Natural killer cell (primary cell): ENCODE data around the gene COG7. TPM values are rescaled to one million over a fixed set of nuclear protein-coding genes. Genes with fewer than 3 reads are reported as not detected.

Experiments
- ATAC-seq, 3 donors: fragments of 150-1000 bp in 2 of 3; fragments of 200-7000 bp in 1 of 3; cut with Tn5 transposase; 1 replicate in 1 of 3; 2 replicates in 2 of 3; pipeline ENCODE4 v1.10.0; 2021; ENCODE audit warnings: mild to moderate bottlenecking in 2 of 3, moderate library complexity in 2 of 3
- DNase-seq, 2 donors: peaks; one replicate each; pipeline versions ENCODE4 v3.0.0 to v3.0.0-alpha.2; 2013 to 2021; ENCODE audit warnings: mixed read lengths in 1 of 2
- H3K27ac ChIP-seq: one replicate; pipeline ENCODE4 v1.5.1; 2013; ENCODE audit warnings: mild to moderate bottlenecking, low read length
- H3K27me3 ChIP-seq: one replicate; pipeline ENCODE4 v1.6.1; 2013; ENCODE audit warnings: low read length; ENCODE audit not compliant: control insufficient read depth, insufficient read depth
- H3K36me3 ChIP-seq: one replicate; pipeline ENCODE4 v1.6.1; 2013; ENCODE audit warnings: low read length; ENCODE audit not compliant: control insufficient read depth, insufficient read depth
- H3K4me1 ChIP-seq: one replicate; pipeline ENCODE4 v1.6.1; 2013; ENCODE audit warnings: low read length; ENCODE audit not compliant: control insufficient read depth, insufficient read depth
- H3K4me3 ChIP-seq: one replicate; pipeline ENCODE4 v1.5.1; 2013; ENCODE audit warnings: low read length
- H3K9me3 ChIP-seq: one replicate; pipeline ENCODE4 v1.6.1; 2013; ENCODE audit warnings: low read length; ENCODE audit not compliant: control insufficient read depth, insufficient read depth
- H3K27ac Mint-ChIP-seq, 2 donors: one replicate each; pipeline ENCODE4 v1.8.0; 2022; ENCODE audit warnings: mild to moderate bottlenecking in 2 of 2, mixed read lengths in 2 of 2, moderate library complexity in 1 of 2
- H3K27me3 Mint-ChIP-seq, 2 donors: one replicate each; pipeline ENCODE4 v1.8.0; 2022; ENCODE audit warnings: low read depth in 2 of 2, mixed read lengths in 2 of 2
- H3K36me3 Mint-ChIP-seq: one replicate; pipeline ENCODE4 v1.8.0; 2022; ENCODE audit warnings: mixed read lengths
- H3K4me1 Mint-ChIP-seq, 2 donors: one replicate each; pipeline ENCODE4 v1.8.0; 2022; ENCODE audit warnings: mixed read lengths in 2 of 2
- H3K4me3 Mint-ChIP-seq: one replicate; pipeline ENCODE4 v1.8.0; 2022; ENCODE audit warnings: mild to moderate bottlenecking, moderate library complexity, mixed read lengths
- H3K9me3 Mint-ChIP-seq, 2 donors: one replicate each; pipeline ENCODE4 v1.8.0; 2022; ENCODE audit warnings: mixed read lengths in 2 of 2
- WGBS: methylation state at CpG from one replicate; pipeline ENCODE4 v1.1.7; 2013; ENCODE audit warnings: missing lambda C conversion rate; ENCODE audit not compliant: insufficient coverage; 5-methylcytosine and 5-hydroxymethylcytosine counted together
- intact Hi-C: fragments of 100-400 bp; cut with micrococcal nuclease; formaldehyde crosslinking; loops from one replicate; pipeline ENCODE4 v1.14.2; 2022
- total RNA-seq, 4 donors: library from RNA; stranded (reverse); fragments of 120-200 nt in 1 of 4; gene quantifications; one replicate each; pipeline versions ENCODE4 v1.2.3 to v1.2.4, GENCODE V29; 2013 to 2022
- TF ChIP-seq, protein P1 (sequence below): fragments of 200-600 bp; IDR thresholded peaks from one replicate; pipeline ENCODE4 v1.8.0; 2022; ENCODE audit warnings: antibody characterized with exemption

Gene COG7
- total RNA-seq, 3 donors from 2014 or later (not counting 1 experiment from before 2014, with no cell fraction given), result 18.4 to 26.6 (median 20.3) TPM

DNA sequence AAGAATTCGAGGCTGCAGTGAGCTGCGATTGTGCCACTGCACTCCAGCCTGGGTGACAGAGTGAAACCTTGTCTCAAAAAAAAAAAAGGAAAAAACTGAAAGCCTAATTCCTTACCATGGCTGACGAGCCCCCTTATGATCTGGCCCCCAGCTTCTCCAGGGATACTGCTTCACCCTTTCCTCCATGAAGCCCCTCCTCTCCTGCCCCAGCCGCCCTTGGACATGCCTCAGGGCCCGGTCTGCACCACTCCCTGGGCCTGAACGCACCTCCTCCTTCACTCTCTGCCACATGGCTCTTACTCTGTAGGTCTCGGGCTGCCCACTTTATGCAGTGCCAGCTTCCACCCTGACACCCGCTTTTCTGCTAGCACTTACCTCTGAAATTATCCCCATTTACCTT, 65.3 kb downstream of the COG7 start:
- Histone ChIP-seq H3K36me3 (peaks cover 33% of the 10 kb centered on the region), H3K27me3 (no peaks in the 10 kb centered on the region), H3K9me3 (no peaks in the 10 kb centered on the region), H3K27ac (no peak overlapping the region), H3K4me1 (no peaks in the 10 kb centered on the region), H3K4me3 (no peak overlapping the region)
- H3K36me3 Mint-ChIP-seq, result no peaks in the 10 kb centered on the region
- H3K27ac Mint-ChIP-seq, result no peak overlapping the region
- 93% methylated on average over 8 of the region's 8 CpGs for WGBS
- H3K4me3 Mint-ChIP-seq, result no peak overlapping the region
- ATAC-seq (no peak), DNase-seq (no peak)
- intact Hi-C loops, result no loop called here
- no peaks in the 10 kb centered on the region for H3K4me1 Mint-ChIP-seq
- no peaks in the 10 kb centered on the region for H3K9me3 Mint-ChIP-seq
- TF ChIP-seq, protein P1, sequence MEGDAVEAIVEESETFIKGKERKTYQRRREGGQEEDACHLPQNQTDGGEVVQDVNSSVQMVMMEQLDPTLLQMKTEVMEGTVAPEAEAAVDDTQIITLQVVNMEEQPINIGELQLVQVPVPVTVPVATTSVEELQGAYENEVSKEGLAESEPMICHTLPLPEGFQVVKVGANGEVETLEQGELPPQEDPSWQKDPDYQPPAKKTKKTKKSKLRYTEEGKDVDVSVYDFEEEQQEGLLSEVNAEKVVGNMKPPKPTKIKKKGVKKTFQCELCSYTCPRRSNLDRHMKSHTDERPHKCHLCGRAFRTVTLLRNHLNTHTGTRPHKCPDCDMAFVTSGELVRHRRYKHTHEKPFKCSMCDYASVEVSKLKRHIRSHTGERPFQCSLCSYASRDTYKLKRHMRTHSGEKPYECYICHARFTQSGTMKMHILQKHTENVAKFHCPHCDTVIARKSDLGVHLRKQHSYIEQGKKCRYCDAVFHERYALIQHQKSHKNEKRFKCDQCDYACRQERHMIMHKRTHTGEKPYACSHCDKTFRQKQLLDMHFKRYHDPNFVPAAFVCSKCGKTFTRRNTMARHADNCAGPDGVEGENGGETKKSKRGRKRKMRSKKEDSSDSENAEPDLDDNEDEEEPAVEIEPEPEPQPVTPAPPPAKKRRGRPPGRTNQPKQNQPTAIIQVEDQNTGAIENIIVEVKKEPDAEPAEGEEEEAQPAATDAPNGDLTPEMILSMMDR, result no peak
- H3K27me3 Mint-ChIP-seq, result no peaks in the 10 kb centered on the region

DNA sequence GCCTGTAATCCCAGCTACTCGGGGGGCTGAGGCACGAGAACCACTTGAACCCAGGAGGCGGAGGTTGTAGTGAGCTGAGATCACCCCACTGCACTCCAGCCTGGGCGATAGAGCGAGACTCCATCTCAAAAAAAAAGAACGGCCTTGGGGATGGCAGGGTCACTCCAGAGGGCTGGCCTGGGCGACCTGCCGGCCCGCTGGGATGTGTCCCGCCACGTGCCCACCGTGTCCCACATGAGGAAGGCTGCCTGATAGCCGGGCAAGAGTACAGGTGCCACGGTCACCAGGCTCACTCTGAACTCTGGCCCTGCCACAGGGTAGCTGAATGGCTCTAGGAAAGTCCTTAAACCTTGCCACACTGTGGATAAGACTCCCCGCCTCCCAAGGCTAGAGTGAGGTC, 67.5 kb downstream of the COG7 start:
- H3K36me3 Mint-ChIP-seq, result no peaks in the 10 kb centered on the region
- no peaks in the 10 kb centered on the region for H3K4me1 Mint-ChIP-seq
- Histone ChIP-seq H3K4me3 (no peak overlapping the region), H3K4me1 (no peaks in the 10 kb centered on the region), H3K36me3 (peaks cover 13% of the 10 kb centered on the region), H3K27ac (no peak overlapping the region), H3K9me3 (no peaks in the 10 kb centered on the region), H3K27me3 (no peaks in the 10 kb centered on the region)
- H3K27me3 Mint-ChIP-seq, result no peaks in the 10 kb centered on the region
- H3K27ac Mint-ChIP-seq, result no peak overlapping the region
- H3K9me3 Mint-ChIP-seq, result no peaks in the 10 kb centered on the region
- no peak for ATAC-seq
- intact Hi-C loops, result no loop called here
- no peak for DNase-seq
- TF ChIP-seq, protein P1, result no peak
- no peak overlapping the region for H3K4me3 Mint-ChIP-seq
- WGBS, result 96% methylated on average over 15 of the region's 15 CpGs

DNA sequence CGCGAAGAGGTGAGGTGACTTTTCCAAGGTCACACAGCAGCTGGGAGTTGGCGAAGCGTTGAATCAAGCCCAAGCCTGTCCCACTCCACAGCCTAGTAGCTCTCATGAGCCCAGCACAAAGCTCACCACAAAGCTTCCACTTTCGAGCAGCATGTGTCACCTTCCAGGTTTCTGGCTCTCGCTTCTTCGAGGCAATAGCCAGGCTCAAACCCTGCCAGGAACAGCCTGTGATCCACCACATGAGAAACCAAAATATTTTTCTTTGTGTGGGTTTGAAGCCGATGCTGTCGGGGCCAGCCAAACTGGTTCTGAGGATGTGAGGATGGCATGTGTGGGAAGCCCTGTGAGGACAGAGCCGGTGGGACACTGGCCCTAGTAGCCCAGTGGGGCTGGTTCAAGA, 68.1 kb downstream of the COG7 start:
- 93% methylated on average over 10 of the region's 10 CpGs for WGBS

DNA sequence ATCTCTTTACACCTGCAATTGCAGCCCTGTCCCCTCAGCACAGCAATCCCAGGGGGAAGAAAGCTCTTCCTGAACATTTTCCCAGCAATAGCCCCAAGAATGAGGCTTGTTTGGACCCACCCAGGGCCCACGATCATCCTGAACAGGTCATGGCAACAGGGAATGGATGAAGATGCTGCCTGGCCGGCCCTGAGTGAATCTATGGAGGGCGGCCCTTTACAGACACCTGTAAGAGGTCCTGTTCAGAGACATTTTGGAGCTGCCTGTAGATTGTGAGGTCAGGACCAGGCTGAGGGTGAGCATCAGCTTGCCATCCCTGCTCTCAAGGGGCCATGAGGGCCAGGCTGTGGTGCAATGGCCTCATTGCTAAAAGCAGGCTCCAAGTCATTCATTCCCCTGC, 69.1 kb downstream of the COG7 start:
- H3K27me3 Mint-ChIP-seq, result no peaks in the 10 kb centered on the region
- 90% methylated on average over 3 of the region's 3 CpGs for WGBS
- H3K4me1 Mint-ChIP-seq, result no peaks in the 10 kb centered on the region
- H3K9me3 ChIP-seq, result no peaks in the 10 kb centered on the region
- no peaks in the 10 kb centered on the region for H3K27me3 ChIP-seq
- DNase-seq (no peak), ATAC-seq (no peak)
- H3K9me3 Mint-ChIP-seq, result no peaks in the 10 kb centered on the region
- no peak overlapping the region for H3K27ac Mint-ChIP-seq
- no peaks in the 10 kb centered on the region for H3K4me1 ChIP-seq
- H3K4me3 Mint-ChIP-seq, result no peak overlapping the region
- TF ChIP-seq, protein P1, result no peak
- H3K27ac ChIP-seq, result no peak overlapping the region
- intact Hi-C loops, result no loop called here
- no peaks in the 10 kb centered on the region for H3K36me3 Mint-ChIP-seq
- H3K36me3 ChIP-seq, result peaks cover 4% of the 10 kb centered on the region
- no peak overlapping the region for H3K4me3 ChIP-seq

More for the DNA sequence above, 68.1 kb downstream of the COG7 start:
- Mint-ChIP-seq H3K4me3 (no peak overlapping the region), H3K27ac (no peak overlapping the region), H3K9me3 (no peaks in the 10 kb centered on the region), H3K36me3 (no peaks in the 10 kb centered on the region), H3K4me1 (no peaks in the 10 kb centered on the region), H3K27me3 (no peaks in the 10 kb centered on the region)
- no peaks in the 10 kb centered on the region for H3K27me3 ChIP-seq
- ATAC-seq, result no peak
- H3K27ac ChIP-seq, result no peak overlapping the region
- DNase-seq, result no peak
- H3K4me1 ChIP-seq, result no peaks in the 10 kb centered on the region
- intact Hi-C loops, result no loop called here
- no peak overlapping the region for H3K4me3 ChIP-seq
- TF ChIP-seq, protein P1, result no peak
- H3K9me3 ChIP-seq, result no peaks in the 10 kb centered on the region
- peaks cover 11% of the 10 kb centered on the region for H3K36me3 ChIP-seq
